OCI-LY7 (cell line): ENCODE data around the gene NDUFB1. TPM values are rescaled to one million over a fixed set of nuclear protein-coding genes. Genes with fewer than 3 reads are reported as not detected.

Experiments
- BruUV-seq: library from RNA; stranded (reverse); fragments of 400-500 nt; replicated peaks from 2 replicates; lab custom pipeline; 2021; lab: Mats Ljungman, UMichigan
- CTCF ChIA-PET: fragments of 300-600 bp; sonication (Branson Sonifier 250); formaldehyde crosslinking; loops from one replicate; lab custom pipeline; 2022; ENCODE audit warnings: antibody characterized with exemption; ENCODE audit not compliant: unreplicated experiment; lab: Charles Lee
- POLR2A ChIA-PET: fragments of 300-600 bp; sonication (Branson Sonifier 250); formaldehyde crosslinking; loops from one replicate; lab custom pipeline; 2022; ENCODE audit warnings: antibody characterized with exemption; lab: Charles Lee
- DNase-seq: peaks from one replicate; pipeline ENCODE4 v3.0.0-alpha.2; 2015; ENCODE audit warnings: low spot score
- H2AFZ ChIP-seq: fragments of 200-600 bp; sonication (generic), shearing (Covaris generic); 2 replicates; pipeline ENCODE4 v1.6.1; 2014; ENCODE audit warnings: mild to moderate bottlenecking, antibody characterized with exemption, low read length, moderate library complexity
- H3K27ac ChIP-seq: fragments of 200-600 bp; sonication (generic); 2 replicates; pipeline ENCODE4 v1.5.1; 2014; ENCODE audit warnings: mixed run types, low read depth, mild to moderate bottlenecking, moderate library complexity, low read length, inconsistent platforms; ENCODE audit not compliant: poor library complexity, severe bottlenecking
- H3K36me3 ChIP-seq: fragments of 200-600 bp; sonication (generic); 2 replicates; pipeline ENCODE4 v1.6.1; 2014; ENCODE audit warnings: mild to moderate bottlenecking, antibody characterized with exemption, low read length, moderate library complexity, mixed read lengths; ENCODE audit not compliant: insufficient read depth
- H3K4me1 ChIP-seq: fragments of 200-600 bp; sonication (generic); 2 replicates; pipeline ENCODE4 v1.5.1; 2014; ENCODE audit warnings: mild to moderate bottlenecking, low read length; ENCODE audit not compliant: insufficient read depth, poor library complexity, severe bottlenecking
- H3K4me2 ChIP-seq: fragments of 200-600 bp; sonication (generic); 2 replicates; pipeline ENCODE4 v1.6.1; 2014; ENCODE audit warnings: mild to moderate bottlenecking, low read length
- H3K4me3 ChIP-seq: fragments of 200-600 bp; sonication (generic); 2 replicates; pipeline ENCODE4 v1.5.1; 2014; ENCODE audit warnings: mild to moderate bottlenecking, low read depth, low read length; ENCODE audit not compliant: poor library complexity, severe bottlenecking
- H3K79me2 ChIP-seq: fragments of 200-600 bp; sonication (generic); 2 replicates; pipeline ENCODE4 v1.6.1; 2016; ENCODE audit warnings: low read depth, mild to moderate bottlenecking, low read length, moderate library complexity, mixed read lengths; ENCODE audit not compliant: insufficient read depth
- H3K9me2 ChIP-seq: fragments of 200-600 bp; sonication (generic); 2 replicates; pipeline ENCODE4 v1.6.1; 2016; ENCODE audit warnings: mild to moderate bottlenecking, low read length, mixed read lengths; ENCODE audit not compliant: insufficient read depth
- H3K9me3 ChIP-seq: fragments of 200-600 bp; sonication (generic); 2 replicates; pipeline ENCODE4 v1.6.1; 2014; ENCODE audit warnings: mild to moderate bottlenecking, mixed run types, low read length, mixed read lengths
- H4K20me1 ChIP-seq: fragments of 200-600 bp; sonication (generic); 2 replicates; pipeline ENCODE4 v1.6.1; 2014; ENCODE audit warnings: mild to moderate bottlenecking, antibody characterized with exemption, low read length, moderate library complexity, mixed read lengths; ENCODE audit not compliant: insufficient read depth
- EZH2phosphoT487 ChIP-seq: fragments of 200-600 bp; sonication (generic); IDR thresholded peaks from 2 replicates; pipeline ENCODE4 v1.6.1; 2018; ENCODE audit warnings: low read depth, borderline replicate concordance, mild to moderate bottlenecking, mixed run types, antibody characterized with exemption, low read length, moderate library complexity, mixed read lengths
- intact Hi-C: fragments of 100-400 bp; cut with micrococcal nuclease; formaldehyde crosslinking; loops from one replicate; pipeline ENCODE4 v1.10.0; 2022; ENCODE audit not compliant: unreplicated experiment
- total RNA-seq, 2 experiments: library from RNA; depleted of rRNA in 1 of 2; stranded (reverse); fragments of >200 nt in 1 of 2; shearing (Covaris generic) in 1 of 2; gene quantifications; 2 replicates each; pipeline ENCODE4 v1.2.3, GENCODE V29; 2014 to 2022
- TF ChIP-seq, protein P1 (sequence below): fragments of 200-600 bp; sonication (generic); conservative IDR thresholded peaks from 2 replicates; pipeline ENCODE4 v1.5.1; 2014; ENCODE audit warnings: mild to moderate bottlenecking, antibody characterized with exemption, low read length, moderate library complexity, mixed read lengths

Gene NDUFB1
- total RNA-seq, 2 experiments from 2014 or later = 129 to 230 TPM

DNA sequence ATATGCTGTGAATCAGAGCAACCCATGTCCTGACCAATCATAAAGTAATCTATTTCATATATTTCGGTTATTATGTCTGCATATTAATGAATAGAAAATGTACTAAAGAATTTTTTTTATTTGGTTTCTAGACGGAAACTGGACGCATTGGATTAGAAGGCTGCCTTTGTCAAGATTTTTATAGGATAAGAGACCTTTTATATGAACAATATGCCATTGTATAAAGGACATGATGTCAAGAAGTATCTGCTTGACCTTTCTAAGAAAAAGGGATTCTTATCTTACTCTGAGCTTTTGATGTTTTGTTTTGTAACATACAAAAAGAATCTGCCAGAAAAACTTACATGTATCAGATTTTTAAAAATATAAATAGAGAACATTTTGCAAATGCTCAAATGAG, 40.0 kb upstream of the NDUFB1 start:
- POLR2A ChIA-PET = no interaction called here

DNA sequence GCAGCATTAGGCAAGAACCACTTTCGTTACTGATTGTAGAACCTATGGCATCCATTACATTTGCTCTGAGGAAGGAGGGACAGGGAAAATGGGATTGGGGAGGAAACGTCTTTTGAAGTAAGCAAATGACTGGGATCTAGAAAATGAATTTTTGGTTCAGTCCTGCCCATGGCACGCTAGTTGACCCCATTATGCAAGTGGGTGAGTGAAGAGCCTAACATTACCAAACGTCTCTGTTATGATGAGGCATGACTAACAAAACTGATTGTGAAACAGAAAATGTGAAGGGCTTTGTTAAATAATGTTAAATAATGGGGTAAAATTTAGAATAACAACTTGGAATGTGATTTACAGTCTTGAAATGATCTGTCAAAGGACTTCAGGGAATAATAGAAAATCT, 39.1 kb upstream of the NDUFB1 start:
- Histone ChIP-seq H2AFZ (no peak overlapping the region), H3K4me3 (no peak overlapping the region), H4K20me1 (no peaks in the 10 kb centered on the region), H3K4me2 (no peak overlapping the region), H3K9me2 (no peaks in the 10 kb centered on the region), H3K27ac (no peak overlapping the region), H3K4me1 (no peaks in the 10 kb centered on the region), H3K79me2 (no peaks in the 10 kb centered on the region), H3K9me3 (0 out of 2 replicates have a peak, but pooled peaks cover 5% of the 10 kb centered on the region), H3K36me3 (peaks cover 99% of the 10 kb centered on the region)
- BruUV-seq = no TSS peak
- TF ChIP-seq EZH2phosphoT487 = no peak
- TF ChIP-seq, protein P1, sequence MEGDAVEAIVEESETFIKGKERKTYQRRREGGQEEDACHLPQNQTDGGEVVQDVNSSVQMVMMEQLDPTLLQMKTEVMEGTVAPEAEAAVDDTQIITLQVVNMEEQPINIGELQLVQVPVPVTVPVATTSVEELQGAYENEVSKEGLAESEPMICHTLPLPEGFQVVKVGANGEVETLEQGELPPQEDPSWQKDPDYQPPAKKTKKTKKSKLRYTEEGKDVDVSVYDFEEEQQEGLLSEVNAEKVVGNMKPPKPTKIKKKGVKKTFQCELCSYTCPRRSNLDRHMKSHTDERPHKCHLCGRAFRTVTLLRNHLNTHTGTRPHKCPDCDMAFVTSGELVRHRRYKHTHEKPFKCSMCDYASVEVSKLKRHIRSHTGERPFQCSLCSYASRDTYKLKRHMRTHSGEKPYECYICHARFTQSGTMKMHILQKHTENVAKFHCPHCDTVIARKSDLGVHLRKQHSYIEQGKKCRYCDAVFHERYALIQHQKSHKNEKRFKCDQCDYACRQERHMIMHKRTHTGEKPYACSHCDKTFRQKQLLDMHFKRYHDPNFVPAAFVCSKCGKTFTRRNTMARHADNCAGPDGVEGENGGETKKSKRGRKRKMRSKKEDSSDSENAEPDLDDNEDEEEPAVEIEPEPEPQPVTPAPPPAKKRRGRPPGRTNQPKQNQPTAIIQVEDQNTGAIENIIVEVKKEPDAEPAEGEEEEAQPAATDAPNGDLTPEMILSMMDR = no peak
- intact Hi-C loops = no loop called here
- POLR2A ChIA-PET = no interaction called here
- no peak for DNase-seq
- CTCF ChIA-PET = no interaction called here

More for the DNA sequence above, 40.0 kb upstream of the NDUFB1 start:
- Histone ChIP-seq H2AFZ (no peak overlapping the region), H3K79me2 (no peaks in the 10 kb centered on the region), H3K4me1 (no peaks in the 10 kb centered on the region), H4K20me1 (no peaks in the 10 kb centered on the region), H3K4me3 (no peak overlapping the region), H3K9me2 (no peaks in the 10 kb centered on the region), H3K4me2 (no peak overlapping the region), H3K36me3 (peaks cover 98% of the 10 kb centered on the region), H3K9me3 (0 out of 2 replicates have a peak, but pooled peaks cover 5% of the 10 kb centered on the region), H3K27ac (no peak overlapping the region)
- BruUV-seq = no TSS peak
- TF ChIP-seq, protein P1 = no peak
- TF ChIP-seq EZH2phosphoT487 = no peak
- CTCF ChIA-PET = no interaction called here
- intact Hi-C loops = no loop called here
- DNase-seq = no peak

DNA sequence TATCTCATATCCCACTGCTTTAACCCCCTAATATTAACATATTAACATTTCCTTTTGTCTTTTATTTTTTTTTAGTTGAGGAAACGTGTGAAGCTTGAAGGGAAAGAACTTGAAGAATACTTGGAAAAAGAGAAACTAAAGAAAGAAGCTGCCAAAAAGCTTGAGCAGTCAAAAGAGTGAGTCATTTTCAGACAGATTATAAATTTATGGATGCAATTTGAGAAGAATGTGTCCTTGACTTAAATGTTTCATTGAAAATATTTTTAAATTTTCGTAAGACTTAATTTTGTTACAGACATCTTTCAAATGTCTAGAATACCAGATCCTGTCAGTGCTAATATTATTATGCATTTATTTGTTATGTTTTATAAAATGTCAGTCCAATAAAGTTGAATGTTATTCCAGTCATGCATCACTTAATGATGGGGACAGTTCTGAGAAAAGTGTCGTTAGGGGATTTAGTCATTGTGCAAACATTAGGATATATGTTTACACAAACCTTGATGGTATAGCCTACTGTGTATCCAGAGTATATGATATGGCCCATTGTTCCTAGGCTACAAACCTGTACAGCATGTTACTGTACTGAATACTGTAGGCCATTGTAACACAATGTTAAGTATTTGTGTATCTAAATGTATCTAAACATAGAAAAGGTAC, 32.9 kb upstream of the NDUFB1 start:
- Histone ChIP-seq H2AFZ (no peak overlapping the region), H3K9me2 (no peaks in the 10 kb centered on the region), H3K27ac (no peak overlapping the region), H4K20me1 (peaks cover 6% of the 10 kb centered on the region; the same call in 1 of the 2 replicates), H3K79me2 (peaks cover 4% of the 10 kb centered on the region; the same call in 1 of the 2 replicates), H3K4me1 (no peaks in the 10 kb centered on the region), H3K9me3 (no peaks in the 10 kb centered on the region), H3K4me3 (no peak overlapping the region), H3K36me3 (peaks cover 92% of the 10 kb centered on the region), H3K4me2 (no peak overlapping the region)
- no peak for TF ChIP-seq EZH2phosphoT487
- POLR2A ChIA-PET = interaction anchor here (0.6 kb wide), 1 partner anchor 567 kb away, joined by 3 read pairs; no protein-coding TSS in a partner anchor
- intact Hi-C loops = no loop called here
- CTCF ChIA-PET = no interaction called here
- DNase-seq = no peak
- no TSS peak for BruUV-seq
